Measurements from ENCODE around the gene CPPED1. TPM values are rescaled to one million over a fixed set of nuclear protein-coding genes. Genes with fewer than 3 reads are reported as not detected.

The CPPED1 gene
- total RNA-seq, 1 donor from 2014 or later: 41.3 TPM

GRCh38 chr16:12674071-12674470, 129.6 kb downstream of the CPPED1 start:
- H3K27ac Mint-ChIP-seq (ENCODE audit: unreplicated experiment): peak overlapping the region; percentile 94
- no peak for TF ChIP-seq CTCF (IDR thresholded peaks at IDR 0.05; ENCODE audit: partially characterized antibody, unreplicated experiment)

GRCh38 chr16:12673466-12673865, 130.2 kb downstream of the CPPED1 start:
- DNase-seq: peak; percentile 52
- TF ChIP-seq CTCF (IDR thresholded peaks at IDR 0.05; ENCODE audit: partially characterized antibody, unreplicated experiment): no peak
- H3K9me3 Mint-ChIP-seq (ENCODE audit: unreplicated experiment): peaks cover 18% of the 10 kb centered on the region
- H3K36me3 Mint-ChIP-seq (ENCODE audit: unreplicated experiment): peaks cover 16% of the 10 kb centered on the region
- H3K27me3 Mint-ChIP-seq (ENCODE audit: unreplicated experiment): peaks cover 20% of the 10 kb centered on the region
- H3K4me1 Mint-ChIP-seq (ENCODE audit: low read depth, unreplicated experiment): peaks cover 49% of the 10 kb centered on the region
- H3K27ac Mint-ChIP-seq (ENCODE audit: unreplicated experiment): peak overlapping the region; percentile 94
- peak overlapping the region; percentile 69 for H3K4me3 Mint-ChIP-seq (ENCODE audit: unreplicated experiment)

More at GRCh38 chr16:12674071-12674470, 129.6 kb downstream of the CPPED1 start:
- Mint-ChIP-seq H3K4me3 (ENCODE audit: unreplicated experiment) (no peak overlapping the region), H3K9me3 (ENCODE audit: unreplicated experiment) (peaks cover 18% of the 10 kb centered on the region), H3K27me3 (ENCODE audit: unreplicated experiment) (peaks cover 20% of the 10 kb centered on the region), H3K4me1 (ENCODE audit: low read depth, unreplicated experiment) (peaks cover 49% of the 10 kb centered on the region), H3K36me3 (ENCODE audit: unreplicated experiment) (peaks cover 10% of the 10 kb centered on the region)
- DNase-seq: no peak

DNA sequence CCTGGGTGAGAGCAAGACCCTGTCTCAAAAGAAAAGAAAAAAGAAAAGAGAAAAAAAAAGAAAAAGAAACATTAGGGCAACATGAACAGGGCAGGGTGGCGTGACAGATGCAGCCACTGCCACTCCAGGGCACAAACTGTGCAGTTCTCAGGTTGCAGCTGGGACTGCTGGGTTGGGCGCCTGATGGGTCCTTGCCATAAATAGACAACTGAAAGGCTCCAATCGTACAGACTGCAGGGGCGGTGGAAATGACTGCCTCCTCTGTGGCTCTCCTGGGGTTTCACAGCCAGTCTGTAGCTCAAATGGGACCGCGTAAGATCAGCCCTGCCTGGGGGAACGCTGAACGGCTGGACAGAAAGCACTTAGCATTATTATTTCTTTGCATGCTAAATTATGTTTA, 130.7 kb downstream of the CPPED1 start:
- H3K9me3 Mint-ChIP-seq (ENCODE audit: unreplicated experiment): peaks cover 18% of the 10 kb centered on the region
- peaks cover 49% of the 10 kb centered on the region for H3K4me1 Mint-ChIP-seq (ENCODE audit: low read depth, unreplicated experiment)
- DNase-seq: peak; percentile 76
- TF ChIP-seq CTCF (IDR thresholded peaks at IDR 0.05; ENCODE audit: partially characterized antibody, unreplicated experiment): no peak
- H3K27ac Mint-ChIP-seq (ENCODE audit: unreplicated experiment): peak overlapping the region; percentile 94
- H3K36me3 Mint-ChIP-seq (ENCODE audit: unreplicated experiment): peaks cover 16% of the 10 kb centered on the region
- H3K27me3 Mint-ChIP-seq (ENCODE audit: unreplicated experiment): peaks cover 18% of the 10 kb centered on the region
- peak overlapping the region; percentile 69 for H3K4me3 Mint-ChIP-seq (ENCODE audit: unreplicated experiment)

GRCh38 chr16:12669908-12670307, 133.8 kb downstream of the CPPED1 start:
- H3K4me3 Mint-ChIP-seq (ENCODE audit: unreplicated experiment): no peak overlapping the region
- H3K4me1 Mint-ChIP-seq (ENCODE audit: low read depth, unreplicated experiment): peaks cover 27% of the 10 kb centered on the region
- DNase-seq: no peak
- TF ChIP-seq CTCF (IDR thresholded peaks at IDR 0.05; ENCODE audit: partially characterized antibody, unreplicated experiment): no peak
- peaks cover 18% of the 10 kb centered on the region for H3K9me3 Mint-ChIP-seq (ENCODE audit: unreplicated experiment)
- no peak overlapping the region for H3K27ac Mint-ChIP-seq (ENCODE audit: unreplicated experiment)
- H3K36me3 Mint-ChIP-seq (ENCODE audit: unreplicated experiment): peaks cover 27% of the 10 kb centered on the region
- H3K27me3 Mint-ChIP-seq (ENCODE audit: unreplicated experiment): peaks cover 16% of the 10 kb centered on the region

DNA sequence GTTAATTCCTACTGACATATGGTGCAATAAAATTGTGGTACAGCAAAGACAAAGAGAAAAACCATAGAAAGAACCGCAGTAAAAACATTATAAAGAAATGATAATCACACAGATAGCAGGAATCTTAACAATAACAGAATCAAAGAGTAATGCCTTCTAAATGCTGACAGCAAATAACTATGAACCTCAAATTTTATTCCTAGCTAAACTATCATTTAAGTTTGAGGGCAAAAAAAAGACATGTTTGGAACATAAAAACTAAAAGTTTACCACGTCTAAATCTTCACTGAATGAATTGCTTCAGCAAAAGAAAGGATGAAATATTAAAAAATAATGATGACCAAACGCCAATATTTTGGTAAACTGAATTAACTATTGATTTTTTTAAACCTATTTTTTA, 135.8 kb downstream of the CPPED1 start:
- Mint-ChIP-seq H3K4me3 (ENCODE audit: unreplicated experiment) (no peak overlapping the region), H3K4me1 (ENCODE audit: low read depth, unreplicated experiment) (peaks cover 32% of the 10 kb centered on the region), H3K27me3 (ENCODE audit: unreplicated experiment) (peaks cover 8% of the 10 kb centered on the region), H3K36me3 (ENCODE audit: unreplicated experiment) (peaks cover 27% of the 10 kb centered on the region), H3K9me3 (ENCODE audit: unreplicated experiment) (peaks cover 8% of the 10 kb centered on the region), H3K27ac (ENCODE audit: unreplicated experiment) (no peak overlapping the region)
- no peak for TF ChIP-seq CTCF (IDR thresholded peaks at IDR 0.05; ENCODE audit: partially characterized antibody, unreplicated experiment)
- DNase-seq: no peak

Measured in glutamatergic neuron (in vitro differentiated cells).